Stimulated activated CD4-positive, alpha-beta T cell treated with anti-CD3 and anti-CD28 coated beads, Interleukin-1b, Interleukin-23, amount 100 ng/mL, for 24 hours (primary cell): ENCODE results near the gene IL1A.
"Not testable (repeated sequence)": the region's sequence is repeated elsewhere in the genome, so short reads cannot be mapped to it uniquely, and the experiment has no call there.

Source experiments
- DNase-seq, 4 experiments: peaks; one replicate each; pipeline ENCODE4 v3.0.0-alpha.2; 2020; ENCODE audit warnings: low read depth in 4 of 4, low spot score in 1 of 4

IL1A gene

GRCh38 chr2:112784199-112785189, at the start of gene IL1A:
Gene IL1A, minus strand, starts transcription at chr2:112784493. Its CDS starts 723 bp downstream, at chr2:112783770.
- DNase-seq: no peak

GRCh38 chr2:112833976-112834375, 49.7 kb upstream of the IL1A start:
- no peak for DNase-seq

- not testable (repeated sequence) for DNase-seq
These were observed 49.3 kb upstream of the IL1A start for GRCh38 chr2:112833639-112833931.

GRCh38 chr2:112832841-112833638, 48.7 kb upstream of the IL1A start:
- DNase-seq: no peak

GRCh38 chr2:112831946-112832840, 47.9 kb upstream of the IL1A start:
- no peak for DNase-seq

- no peak for DNase-seq
These were observed 47.2 kb upstream of the IL1A start for GRCh38 chr2:112831513-112831845.

- DNase-seq: no peak
These were observed 46.6 kb upstream of the IL1A start for GRCh38 chr2:112830682-112831512.

- DNase-seq: no peak
These were observed 45.8 kb upstream of the IL1A start for GRCh38 chr2:112829961-112830681.

GRCh38 chr2:112829101-112829960, 45.0 kb upstream of the IL1A start:
- no peak for DNase-seq

GRCh38 chr2:112828251-112828691, 44.0 kb upstream of the IL1A start:
- DNase-seq: no peak

GRCh38 chr2:112827604-112828185, 43.4 kb upstream of the IL1A start:
- DNase-seq: no peak

- DNase-seq: no peak
These were observed 42.7 kb upstream of the IL1A start for GRCh38 chr2:112827009-112827408.

- DNase-seq: no peak
These were observed 41.4 kb upstream of the IL1A start for GRCh38 chr2:112825706-112826105.

- DNase-seq: no peak
These were observed 40.4 kb upstream of the IL1A start for GRCh38 chr2:112824694-112825085.

- no peak for DNase-seq
These were observed 37.4 kb upstream of the IL1A start for GRCh38 chr2:112821682-112822081.

- DNase-seq: peak in 1 of 4 experiments; percentile 35
These were observed 36.8 kb upstream of the IL1A start for GRCh38 chr2:112821142-112821541.

GRCh38 chr2:112820343-112820742, 36.0 kb upstream of the IL1A start:
- no peak for DNase-seq

GRCh38 chr2:112819081-112819480, 34.8 kb upstream of the IL1A start:
- DNase-seq: no peak
